Measurements from ENCODE around the gene UCN.

UCN gene

DNA sequence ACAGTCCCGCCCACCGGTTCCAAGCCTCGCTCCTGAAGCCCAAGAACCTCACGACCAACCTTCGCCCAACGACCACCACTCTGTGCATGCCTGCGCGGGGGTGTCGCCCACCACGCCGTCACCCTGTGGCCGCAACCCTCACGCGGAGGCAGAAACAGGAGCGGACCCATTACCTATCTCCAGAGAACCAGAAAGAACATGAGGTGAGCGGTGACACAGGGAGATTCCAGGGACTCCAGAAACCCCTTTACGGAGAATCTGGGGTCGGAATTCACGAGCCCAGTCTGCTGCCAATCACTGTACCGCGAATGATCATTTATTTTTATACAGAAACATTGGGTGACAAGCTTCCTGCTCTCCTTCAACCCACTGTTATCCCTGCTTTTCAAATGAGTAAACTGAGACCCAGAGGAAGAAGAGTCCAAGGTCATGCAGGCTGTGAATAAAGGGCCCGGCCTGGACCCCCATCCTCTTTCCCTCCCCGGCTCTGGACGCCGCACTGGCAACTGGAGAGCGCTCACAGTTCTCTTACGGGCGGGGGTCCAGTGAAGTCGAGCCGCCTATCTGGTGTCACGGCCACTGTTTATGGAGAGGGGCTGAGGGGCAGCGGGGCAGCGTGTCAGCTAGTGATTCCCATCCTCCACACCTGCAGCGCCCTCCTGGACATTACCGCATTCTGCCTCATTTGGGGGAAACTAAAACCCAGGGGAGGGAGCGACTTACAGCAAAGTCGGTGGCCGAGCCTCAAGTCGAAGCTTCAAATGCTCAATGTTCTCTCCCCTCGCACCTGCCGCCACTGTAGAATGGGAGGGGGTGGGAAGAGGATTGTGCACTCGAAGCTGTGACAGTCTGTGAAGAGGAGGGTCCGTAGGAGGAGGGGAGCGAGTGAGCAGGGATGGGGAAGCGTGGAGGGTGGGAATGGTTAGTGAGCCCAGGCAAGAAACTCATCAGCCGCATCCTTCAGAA lies 44.7 kb downstream of the UCN start:
- no peak for DNase-seq (ENCODE audit: insufficient read length, low spot score)

DNA sequence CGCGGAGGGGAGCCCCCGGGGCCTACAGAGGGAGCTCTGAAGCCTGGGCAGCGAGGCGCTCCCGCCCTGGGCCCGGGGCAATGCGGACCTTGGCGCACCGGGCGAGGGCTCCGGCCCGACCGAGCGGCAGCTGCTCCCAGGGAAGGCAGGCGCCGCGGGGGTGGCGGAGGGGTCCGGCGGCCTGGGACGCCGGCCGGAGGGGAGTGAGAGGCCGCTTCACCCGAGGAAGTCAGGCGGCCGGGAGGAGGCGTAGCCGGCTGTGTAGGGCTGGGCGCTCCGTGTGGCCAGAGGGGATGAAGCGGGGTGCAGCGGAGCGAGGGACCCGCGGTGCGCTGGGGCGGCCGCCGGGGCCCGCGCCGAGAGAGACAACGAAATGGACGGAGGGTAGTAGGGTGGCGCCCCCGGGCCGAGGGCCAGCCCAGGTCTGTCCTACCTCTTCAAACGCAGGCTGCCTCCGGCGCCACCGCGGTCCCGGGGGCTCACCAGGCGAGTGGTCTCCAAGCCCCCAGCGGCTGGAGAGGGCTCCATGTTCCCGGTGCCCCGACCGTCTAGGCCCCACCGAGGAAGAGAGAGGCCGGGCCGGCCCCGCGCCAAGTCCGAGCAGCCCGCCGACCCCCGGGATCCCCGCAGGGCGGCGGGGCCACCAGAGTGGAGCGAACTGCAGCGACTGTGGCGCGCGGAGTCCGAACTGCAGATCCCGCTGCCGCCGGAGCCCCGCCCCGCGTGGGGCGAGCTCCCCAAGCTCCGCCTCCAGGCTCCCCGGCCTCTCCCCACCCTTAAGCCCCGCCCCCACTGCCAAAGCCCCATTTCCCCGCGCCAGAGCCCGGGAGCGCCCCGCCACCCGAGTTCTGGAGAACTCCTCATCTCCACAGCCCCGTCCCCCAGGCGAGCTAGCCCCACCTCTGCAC lies 45.6 kb downstream of the UCN start, which contains the start of gene SLC30A3:
Gene SLC30A3, minus strand, starts transcription at position 669 of the 908 bp plus-strand sequence. Its CDS starts 141 bp downstream, at position 528.
- DNase-seq (ENCODE audit: insufficient read length, low spot score) (peak; percentile 93), FAIRE-seq (no peak)

More for the DNA sequence above, 44.7 kb downstream of the UCN start:
- FAIRE-seq: no peak

DNA sequence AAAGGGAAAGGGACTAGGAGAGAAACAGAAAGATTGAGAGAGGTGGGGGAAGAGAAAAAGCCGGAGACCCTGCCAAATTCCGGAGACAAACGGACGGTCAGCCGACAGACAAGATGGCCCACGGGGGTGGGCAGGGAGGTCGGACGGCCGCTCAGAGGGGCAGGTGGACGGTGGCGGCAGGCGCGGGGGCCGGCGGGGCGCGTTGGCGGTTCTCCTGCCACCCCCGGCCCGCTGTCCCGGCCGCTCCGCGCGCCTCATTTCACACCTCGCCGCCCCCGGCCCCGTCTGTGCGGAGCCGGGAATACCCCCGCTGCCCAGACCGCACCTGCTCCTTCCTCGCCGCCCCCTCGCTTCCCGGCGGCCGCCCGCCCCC lies 46.3 kb downstream of the UCN start:
- no peak for FAIRE-seq
- DNase-seq (ENCODE audit: insufficient read length, low spot score): no peak

DNA sequence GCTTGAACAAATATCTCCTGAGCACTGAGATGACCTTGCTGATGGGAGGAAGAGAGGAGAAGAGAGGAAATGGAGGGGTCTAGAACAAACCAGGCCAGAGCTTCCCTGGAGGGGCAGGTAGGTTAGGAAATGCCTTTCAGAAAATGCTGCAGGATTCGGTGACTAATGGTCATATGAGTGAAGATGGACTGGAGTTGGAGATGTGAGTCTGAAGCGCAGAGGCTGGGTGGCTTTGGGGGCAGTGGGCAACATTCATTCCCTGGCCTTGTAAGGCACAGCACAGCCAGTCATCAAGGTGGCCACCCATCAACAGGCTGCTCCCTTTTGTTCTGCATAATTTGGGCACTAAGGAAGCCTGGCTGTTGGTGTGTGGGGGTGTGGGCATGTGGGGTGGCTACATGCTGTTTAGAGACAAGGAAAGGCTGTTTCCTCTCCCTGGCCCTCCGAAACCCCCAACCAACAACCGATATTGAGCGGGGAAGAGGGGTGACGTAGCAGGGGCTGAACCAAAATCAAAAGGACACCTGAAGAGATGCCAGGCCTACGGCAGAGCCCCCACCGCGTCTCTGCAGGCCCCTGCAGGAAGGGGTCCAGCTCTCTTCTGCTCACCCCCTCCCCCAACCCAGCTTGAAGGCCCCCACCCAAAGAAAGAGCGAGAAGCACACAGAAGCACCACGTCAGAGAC lies 46.9 kb downstream of the UCN start:
- no peak for FAIRE-seq
- DNase-seq (ENCODE audit: insufficient read length, low spot score): no peak

DNA sequence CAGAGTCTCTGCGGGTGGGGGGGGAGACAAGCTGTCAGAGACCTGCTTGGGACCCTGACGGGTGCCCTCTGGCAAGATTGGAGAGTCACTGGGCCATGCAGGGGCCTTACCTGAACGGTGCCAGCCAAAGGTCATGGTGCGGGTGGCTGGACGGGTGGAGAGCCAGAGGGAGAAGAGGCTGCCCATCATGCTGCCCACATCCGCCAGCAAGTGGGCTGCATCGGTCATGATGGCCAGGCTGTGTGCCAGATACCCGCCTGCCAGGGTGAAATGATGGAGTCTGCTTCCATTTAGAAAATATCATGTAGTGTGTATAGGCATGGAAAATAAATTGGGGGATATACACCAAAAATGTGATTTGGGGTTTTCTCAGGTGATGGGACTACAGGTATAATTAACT lies 50.2 kb downstream of the UCN start:
- no peak for FAIRE-seq
- no peak for DNase-seq (ENCODE audit: insufficient read length, low spot score)
